HG02610 (cell line): ENCODE measurements around the gene TM4SF18.
"Not testable (repeated sequence)": the region's sequence is repeated elsewhere in the genome, so short reads cannot be mapped to it uniquely, and the experiment has no call there.

ENCODE experiments used
- ATAC-seq: cut with Tn5 transposase; IDR thresholded peaks from one replicate; pipeline ENCODE4 v1.9.1; 2021; ENCODE audit warnings: mild to moderate bottlenecking, moderate library complexity; ENCODE audit not compliant: unreplicated experiment

The TM4SF18 gene, protein sequence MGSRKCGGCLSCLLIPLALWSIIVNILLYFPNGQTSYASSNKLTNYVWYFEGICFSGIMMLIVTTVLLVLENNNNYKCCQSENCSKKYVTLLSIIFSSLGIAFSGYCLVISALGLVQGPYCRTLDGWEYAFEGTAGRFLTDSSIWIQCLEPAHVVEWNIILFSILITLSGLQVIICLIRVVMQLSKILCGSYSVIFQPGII

DNA sequence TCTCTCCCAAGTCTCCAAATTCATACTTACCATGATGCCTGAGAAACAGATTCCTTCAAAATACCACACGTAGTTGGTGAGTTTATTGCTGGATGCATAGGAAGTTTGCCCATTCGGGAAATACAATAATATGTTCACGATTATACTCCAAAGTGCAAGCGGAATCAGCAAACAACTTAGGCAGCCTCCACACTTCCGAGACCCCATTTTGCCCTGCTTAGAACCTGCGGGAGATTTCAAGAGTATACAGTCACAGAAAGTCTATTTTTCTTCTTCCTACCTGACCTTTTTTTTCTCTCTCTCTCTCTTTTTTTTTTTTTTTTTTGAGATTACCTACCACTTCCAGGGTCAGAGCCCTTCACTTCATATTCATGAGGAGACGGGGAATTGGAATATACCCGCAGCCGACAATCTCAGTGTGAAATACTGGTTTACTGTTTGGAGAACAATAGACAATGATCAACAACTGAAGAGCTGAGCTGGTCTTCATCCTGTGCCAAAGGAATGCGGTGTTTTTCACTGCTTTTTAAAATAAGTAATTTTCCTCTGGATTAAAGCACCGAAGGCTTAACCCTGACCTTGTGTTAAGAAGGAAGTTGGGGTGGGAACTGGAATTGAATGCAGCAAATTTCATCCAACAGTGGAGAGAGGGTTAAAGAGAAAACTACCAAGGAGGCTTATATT is at the start of gene TM4SF18:
TSS of gene TM4SF18 (minus strand) at position 461 of the 684 bp plus-strand sequence. CDS start at position 207, 254 bp downstream.
- no peak for ATAC-seq

DNA sequence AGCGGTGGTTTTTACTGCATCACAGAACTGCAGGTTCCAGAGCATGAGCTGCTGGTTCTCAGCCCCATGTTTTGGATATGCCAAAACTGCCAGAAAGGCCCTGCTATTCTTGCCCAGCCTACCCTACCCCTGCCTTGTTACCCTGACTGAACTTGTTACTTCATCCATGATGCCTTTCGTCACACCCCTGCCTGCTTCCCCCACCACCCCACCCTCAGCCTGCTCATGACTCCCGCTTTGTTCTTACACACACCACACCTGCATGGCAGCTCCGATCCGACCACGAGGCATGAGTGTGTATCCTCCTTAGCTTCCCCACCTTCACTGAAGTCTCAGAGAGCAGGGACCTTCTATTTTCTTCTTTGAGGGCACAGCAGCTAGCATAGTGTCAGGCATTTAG is 49.1 kb upstream of the TM4SF18 start:
- ATAC-seq: no peak

- ATAC-seq: peak; percentile 85
These were observed 48.6 kb upstream of the TM4SF18 start for GRCh38 chr3:149382101-149382467.

DNA sequence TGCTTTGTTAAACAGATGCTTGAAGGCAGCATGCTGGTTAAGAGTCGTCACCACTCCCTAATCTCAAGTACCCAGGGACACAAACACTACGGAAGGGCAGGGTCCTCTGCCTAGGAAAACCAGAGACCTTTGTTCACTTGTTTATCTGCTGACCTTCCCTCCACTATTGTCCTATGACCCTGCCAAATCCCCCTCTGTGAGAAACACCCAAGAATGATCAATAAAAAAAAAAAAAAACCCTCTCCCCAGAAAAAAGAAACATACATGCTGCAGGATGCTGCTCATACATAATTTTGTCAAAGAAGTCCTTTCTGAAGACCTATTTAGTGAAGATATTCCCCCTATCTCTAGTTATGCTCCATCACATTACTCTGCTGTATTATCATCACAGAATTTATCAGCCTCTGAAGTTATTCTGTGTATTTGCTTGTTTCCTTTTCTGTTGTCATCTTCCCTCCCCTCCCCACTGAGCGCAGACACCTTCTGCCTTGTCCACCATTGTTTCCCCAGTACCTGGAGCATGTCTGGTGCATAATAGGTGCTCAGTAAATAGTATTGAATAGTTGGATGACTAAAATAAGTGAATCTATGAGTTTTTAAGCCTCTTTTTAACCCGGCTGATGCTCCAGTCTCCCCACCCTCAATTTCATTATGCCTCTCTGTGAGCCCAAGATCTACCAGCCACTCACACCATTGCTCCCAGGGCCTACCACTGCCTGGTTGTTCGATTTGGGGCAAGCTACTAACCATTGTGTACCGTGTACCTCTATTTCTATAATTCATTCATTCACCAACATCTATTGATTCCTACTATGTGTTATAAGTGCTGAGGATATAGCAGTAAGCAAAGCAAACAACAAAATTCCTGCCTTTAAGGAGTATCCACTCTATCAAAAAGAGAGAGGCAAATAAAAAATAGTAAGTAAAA is 48.0 kb upstream of the TM4SF18 start:
- ATAC-seq: no peak

DNA sequence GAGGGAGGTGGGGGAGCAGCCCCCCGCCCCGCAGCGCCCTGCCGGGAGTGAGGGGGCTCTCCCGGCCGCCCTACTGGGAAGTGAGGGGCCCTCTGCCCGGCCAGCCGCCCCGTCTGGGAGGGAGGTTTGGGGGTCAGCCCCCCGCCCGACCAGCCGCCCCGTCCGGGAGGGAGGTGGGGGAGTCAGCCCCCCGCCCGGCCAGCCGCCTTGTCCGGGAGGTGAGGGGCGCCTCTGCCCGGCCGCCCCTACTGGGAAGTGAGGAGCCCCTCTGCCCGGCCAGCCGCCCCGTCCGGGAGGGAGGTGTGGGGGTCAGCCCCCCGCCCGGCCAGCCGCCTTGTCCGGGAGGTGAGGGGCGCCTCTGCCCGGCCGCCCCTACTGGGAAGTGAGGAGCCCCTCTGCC is 46.8 kb upstream of the TM4SF18 start:
- ATAC-seq: not testable (repeated sequence)

GRCh38 chr3:149378478-149379309 is 45.3 kb upstream of the TM4SF18 start:
- ATAC-seq: no peak

- ATAC-seq: no peak
These were observed 44.2 kb upstream of the TM4SF18 start, which contains the start of gene TM4SF1 for GRCh38 chr3:149377408-149378364. Gene TM4SF1 (minus strand): TSS chr3:149377649. CDS start chr3:149377547, 102 bp downstream.

DNA sequence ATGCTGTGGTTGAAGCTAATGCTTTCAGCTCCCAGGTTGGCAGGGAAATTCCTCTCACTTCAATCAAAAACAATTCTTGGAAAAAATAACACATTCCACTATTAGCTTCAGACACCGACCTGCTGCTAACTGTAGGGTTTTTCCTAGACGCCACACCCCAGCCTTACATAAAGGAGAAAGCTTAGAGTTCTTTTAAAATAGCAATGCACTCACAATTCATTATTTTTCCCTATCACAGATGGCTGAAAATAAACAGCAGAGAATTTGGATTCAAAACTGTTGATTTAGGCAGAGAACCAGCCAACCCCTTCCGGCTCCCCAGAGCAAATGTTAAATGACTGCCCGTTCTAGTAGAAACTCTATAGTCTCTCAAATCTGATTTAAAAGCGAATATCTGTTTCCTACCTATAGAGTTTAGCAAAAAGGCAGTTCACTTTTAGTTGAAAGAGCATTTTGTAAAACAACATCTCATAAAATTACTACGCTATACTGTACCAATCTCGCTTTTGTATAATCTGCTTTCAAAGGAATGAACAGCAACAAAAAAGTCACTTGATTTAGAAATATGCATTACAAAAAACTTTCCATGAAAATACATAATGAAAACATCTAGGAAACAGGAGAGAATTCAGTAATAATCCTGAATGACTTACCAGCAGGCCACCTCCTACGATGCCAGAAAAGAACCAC is 43.4 kb upstream of the TM4SF18 start:
- no peak for ATAC-seq

- ATAC-seq: no peak
These were observed 42.2 kb upstream of the TM4SF18 start for GRCh38 chr3:149375501-149376196.

DNA sequence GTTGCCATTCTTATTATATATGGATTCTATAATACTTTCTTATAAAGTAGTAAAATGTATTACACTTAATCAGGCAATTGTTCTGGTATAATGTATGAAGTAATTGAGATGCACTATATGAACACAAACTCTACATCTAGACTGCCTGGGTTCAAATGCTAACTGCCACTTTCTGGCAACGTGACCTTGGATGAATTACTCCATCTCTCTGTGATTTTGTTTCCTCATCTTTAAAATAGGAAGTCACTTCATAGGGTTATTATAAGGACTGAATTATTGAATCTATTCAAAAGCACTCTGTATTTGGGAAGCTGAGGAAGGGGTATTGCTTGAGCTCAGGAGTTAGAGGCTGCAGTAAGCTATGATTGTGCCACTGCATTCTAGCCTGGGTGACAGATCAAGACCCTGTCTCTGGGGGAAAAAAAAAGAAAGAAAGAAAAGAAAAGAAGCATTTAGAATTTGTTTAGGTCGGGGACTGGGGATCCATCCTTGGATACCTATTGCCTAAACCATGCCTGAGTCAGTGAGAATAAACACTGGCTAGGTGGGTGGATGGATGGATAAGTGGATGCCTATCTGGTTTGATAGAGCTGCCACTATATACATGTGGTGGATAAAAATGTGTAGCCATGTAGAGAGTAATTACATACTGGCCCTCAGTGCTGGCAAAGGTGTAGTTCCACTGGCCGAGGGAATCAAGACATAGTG is 41.5 kb upstream of the TM4SF18 start:
- no peak for ATAC-seq

GRCh38 chr3:149374391-149374790 is 41.0 kb upstream of the TM4SF18 start:
- no peak for ATAC-seq

- no peak for ATAC-seq
These were observed 40.0 kb upstream of the TM4SF18 start for GRCh38 chr3:149373235-149374125.

- ATAC-seq: no peak
These were observed 38.3 kb upstream of the TM4SF18 start for GRCh38 chr3:149371723-149372114.

GRCh38 chr3:149371001-149371722 is 37.7 kb upstream of the TM4SF18 start:
- no peak for ATAC-seq

- ATAC-seq: no peak
These were observed 36.8 kb upstream of the TM4SF18 start for GRCh38 chr3:149369991-149370866.
